HCEC 1CT (cell line): Measurements from ENCODE around the gene MORC2.

Experiments
- DNase-seq: peaks from one replicate; pipeline ENCODE4 v3.0.0-alpha.2; 2017

MORC2 gene

DNA sequence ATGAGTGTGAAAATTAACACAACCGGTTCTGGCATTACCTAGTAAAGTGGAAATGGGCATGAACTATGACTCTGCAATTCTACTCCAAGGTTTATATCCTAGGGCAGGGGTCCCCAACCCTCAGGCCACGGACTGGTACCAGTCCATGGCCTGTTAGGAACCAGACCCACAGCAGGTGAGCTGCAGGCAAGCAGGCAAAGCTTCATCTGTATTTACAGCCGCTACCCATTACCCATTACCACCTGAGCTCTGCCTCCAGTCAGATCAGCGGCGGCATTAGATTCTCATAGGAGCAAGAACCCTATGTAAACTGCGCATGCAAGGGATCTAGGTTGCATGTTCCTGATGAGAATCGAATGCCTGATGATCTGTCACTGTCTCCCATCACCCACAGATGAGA lies 49.8 kb downstream of the MORC2 start:
- no peak for DNase-seq

DNA sequence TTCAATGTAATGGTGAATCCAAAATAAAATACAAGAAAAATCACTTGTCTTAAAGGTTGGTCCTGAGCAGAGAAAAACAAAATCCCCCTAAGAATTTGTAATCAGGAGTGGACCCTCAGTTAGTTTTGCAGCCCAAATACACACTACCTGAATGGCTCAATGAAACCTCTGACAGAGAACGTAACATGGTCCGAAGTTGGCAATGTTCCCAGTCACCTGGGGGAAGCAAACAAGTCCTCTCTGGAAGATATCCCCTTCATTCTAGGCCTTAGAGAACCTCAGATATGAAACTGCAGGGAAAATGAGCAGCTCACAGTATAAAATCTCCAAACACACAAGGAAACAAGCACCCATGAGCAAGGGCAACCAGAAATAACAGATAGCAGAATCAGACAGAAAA lies 58.2 kb downstream of the MORC2 start:
- no peak for DNase-seq

DNA sequence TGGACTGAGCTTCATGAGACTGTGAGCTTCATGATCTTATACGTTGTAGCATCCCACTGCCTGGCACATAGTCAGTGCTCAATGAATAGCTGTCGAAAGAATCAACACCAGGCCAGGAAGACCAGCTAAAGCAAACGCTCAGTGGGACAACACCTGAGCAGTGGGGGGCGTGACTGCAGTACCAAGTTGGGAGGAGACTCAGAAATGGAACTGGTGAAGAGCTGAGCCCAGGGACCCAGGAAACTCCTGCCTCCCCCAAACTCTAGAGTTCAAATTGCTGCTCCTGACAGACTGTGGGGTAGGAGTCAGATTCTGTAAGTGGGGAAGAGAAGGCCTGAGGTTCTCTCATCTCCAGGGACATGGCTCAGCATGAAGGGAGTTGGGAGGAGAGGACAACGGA lies 59.3 kb downstream of the MORC2 start:
- no peak for DNase-seq

DNA sequence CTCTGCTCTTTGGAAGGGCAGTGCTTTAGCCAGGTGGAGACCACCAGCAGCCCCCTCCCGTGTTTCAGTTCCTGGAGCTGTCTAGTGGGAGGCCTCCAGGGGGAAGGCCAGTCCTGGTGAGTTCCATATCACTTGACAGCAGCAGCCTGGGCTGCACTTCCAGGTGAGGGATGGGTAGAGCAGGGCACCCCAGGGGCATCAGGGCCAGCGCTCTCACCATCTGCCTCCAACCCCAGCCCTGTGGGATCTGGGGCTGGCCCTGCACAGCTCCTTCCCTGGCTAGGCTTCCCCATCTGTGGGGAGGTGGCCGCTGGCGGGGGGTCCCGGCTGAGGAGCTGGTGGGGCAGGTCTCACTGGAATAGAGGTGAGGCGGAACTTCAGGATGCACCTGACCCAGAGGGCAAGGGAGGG lies 60.5 kb downstream of the MORC2 start:
- DNase-seq: no peak

DNA sequence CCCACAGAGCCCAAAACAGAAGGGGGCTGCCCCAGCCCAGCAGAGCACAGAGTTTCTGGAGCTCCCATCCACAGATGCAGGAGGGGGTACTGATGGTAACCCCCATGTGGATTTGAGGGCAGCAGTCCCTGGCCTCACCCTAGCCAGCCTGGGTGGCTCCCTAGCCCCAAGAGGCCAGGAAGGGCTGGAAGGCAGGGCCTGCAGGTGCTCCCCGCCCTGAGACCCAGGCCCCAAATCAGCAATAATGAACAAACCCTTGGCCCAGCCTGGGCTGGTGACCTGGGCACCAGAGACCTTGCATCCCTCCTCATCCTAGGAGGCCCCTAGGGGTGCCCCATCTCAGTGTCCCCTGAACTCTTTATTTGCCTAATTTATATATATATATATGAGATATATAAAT lies 61.6 kb downstream of the MORC2 start:
- DNase-seq: no peak

DNA sequence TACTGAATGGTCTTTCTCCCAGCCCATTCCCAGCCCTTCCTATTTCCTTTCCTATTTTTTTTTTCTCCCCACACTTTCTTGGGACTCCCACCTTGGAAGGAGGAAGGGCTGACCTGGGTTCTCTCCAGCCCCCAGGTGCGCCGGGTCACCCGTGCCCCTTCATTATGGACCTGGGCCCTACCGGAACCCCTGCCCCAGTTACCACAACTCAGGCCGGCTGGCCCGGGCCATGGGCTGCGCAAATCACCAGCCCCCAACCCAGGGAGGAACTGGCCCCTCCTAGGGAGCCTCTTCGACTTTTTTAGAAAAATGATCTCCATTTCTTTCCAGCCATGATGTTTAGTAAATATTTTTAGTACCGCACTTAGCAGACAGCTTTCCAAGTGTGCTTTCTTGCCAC lies 62.2 kb downstream of the MORC2 start:
- no peak for DNase-seq

DNA sequence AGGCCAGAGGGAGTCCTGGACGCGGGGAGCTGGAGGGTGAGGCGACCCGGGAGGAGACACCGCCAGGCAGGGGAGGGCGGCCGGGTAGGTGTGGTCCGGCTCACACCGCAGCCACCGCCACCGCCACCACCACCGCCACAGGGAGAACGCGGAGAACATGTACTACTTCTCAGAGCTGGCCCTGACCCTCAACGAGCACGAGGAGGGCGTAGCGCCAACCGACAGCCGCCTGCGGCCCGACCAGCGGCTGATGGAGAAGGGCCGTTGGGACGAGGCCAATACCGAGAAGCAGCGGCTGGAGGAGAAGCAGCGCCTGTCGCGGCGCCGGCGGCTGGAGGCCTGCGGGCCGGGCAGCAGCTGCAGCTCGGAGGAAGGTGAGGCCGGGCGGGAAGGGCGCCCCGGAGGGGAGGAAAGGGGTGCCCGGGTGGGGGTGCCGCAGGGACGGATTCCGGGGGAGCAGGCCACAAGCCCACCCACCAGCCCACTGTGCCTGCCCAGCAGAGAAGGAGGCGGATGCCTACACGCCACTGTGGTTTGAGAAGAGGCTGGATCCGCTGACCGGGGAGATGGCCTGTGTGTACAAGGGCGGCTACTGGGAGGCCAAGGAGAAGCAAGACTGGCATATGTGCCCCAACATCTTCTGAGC lies 62.8 kb downstream of the MORC2 start:
- DNase-seq: no peak

DNA sequence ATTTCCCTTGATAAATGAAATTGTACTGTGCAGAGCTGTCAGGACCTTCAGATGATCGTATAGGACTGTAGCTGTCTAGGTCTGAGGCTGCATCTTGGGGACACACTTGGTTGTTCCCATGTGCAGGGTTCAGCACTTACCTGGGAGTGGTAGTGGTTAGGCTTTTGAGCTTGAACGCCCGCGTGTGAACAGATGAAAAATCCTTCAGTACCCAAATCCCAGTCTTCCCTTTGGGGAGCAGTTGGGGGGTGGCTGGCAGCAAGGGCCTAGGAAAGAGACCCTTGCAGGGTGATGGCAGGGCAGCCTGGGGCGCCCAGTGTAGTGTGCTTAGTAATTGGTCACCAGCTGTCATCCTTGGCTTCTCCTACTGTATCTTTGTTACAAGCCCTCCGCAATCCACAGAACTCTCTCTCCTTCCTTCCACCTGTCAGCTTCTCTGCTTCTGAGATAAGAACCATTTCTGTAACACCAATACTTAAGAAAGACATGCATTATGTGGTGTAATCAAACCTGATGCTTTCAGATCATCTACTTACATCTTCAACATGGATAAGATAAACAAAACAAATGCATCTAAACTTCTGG lies 64.6 kb downstream of the MORC2 start:
- DNase-seq: no peak

DNA sequence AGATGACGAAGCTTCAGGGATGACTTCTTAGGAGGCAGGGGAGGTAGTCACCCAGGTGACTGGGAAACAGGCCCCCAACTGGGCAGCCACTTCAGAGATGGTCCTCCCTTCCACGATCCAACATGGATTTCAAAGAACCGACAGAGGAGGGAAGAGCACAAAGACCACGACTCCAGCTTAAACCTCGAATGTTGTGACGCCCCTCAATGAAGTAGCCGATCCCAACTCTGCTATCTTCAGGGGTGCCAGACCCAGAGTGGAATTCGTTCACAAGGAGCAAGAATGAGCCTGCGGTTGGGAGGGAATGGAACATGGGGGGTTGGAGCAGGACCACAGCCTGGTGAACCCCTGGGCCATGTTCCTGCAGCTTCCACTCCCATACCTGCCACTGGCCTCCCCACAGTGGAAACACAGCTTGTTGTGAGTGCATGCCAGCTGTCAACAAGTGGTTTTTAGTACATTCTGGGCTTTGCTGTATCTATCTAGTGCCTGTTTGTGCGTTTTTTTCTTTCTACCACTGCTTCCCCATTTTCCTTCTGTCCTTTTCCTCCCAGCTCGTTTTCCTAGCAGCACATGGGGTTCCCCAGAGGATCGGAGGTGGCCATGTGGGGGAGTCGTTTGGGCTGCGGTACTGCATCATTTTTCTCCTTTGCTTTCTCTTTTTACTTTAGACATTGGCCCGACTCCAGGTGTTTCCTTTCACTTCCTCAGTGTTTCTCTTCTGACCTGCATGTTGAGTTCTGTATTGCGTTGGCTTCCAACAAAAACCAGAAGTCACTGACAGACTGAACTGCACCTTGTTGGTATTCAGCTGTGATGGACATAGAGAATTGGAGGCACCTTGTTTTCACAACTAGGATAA lies 65.8 kb downstream of the MORC2 start:
- no peak for DNase-seq

DNA sequence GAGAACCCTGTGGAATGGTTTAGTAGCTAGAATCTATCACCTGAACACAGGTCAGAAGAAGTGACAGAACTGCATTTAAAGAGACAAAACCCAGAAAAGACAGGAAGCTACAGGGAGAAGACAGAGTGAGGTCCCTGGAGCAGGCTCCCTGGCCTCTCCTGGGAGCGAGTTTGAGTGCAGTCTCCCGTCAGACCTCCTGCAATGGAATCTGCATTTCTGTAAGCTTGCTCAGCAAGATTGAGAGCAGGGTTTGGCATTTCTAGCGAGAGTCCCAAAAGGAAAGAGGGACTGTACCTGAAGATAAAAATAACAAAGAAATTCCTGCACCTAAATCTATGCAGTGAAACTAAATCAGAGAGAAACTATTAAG lies 74.2 kb downstream of the MORC2 start:
- DNase-seq: no peak

DNA sequence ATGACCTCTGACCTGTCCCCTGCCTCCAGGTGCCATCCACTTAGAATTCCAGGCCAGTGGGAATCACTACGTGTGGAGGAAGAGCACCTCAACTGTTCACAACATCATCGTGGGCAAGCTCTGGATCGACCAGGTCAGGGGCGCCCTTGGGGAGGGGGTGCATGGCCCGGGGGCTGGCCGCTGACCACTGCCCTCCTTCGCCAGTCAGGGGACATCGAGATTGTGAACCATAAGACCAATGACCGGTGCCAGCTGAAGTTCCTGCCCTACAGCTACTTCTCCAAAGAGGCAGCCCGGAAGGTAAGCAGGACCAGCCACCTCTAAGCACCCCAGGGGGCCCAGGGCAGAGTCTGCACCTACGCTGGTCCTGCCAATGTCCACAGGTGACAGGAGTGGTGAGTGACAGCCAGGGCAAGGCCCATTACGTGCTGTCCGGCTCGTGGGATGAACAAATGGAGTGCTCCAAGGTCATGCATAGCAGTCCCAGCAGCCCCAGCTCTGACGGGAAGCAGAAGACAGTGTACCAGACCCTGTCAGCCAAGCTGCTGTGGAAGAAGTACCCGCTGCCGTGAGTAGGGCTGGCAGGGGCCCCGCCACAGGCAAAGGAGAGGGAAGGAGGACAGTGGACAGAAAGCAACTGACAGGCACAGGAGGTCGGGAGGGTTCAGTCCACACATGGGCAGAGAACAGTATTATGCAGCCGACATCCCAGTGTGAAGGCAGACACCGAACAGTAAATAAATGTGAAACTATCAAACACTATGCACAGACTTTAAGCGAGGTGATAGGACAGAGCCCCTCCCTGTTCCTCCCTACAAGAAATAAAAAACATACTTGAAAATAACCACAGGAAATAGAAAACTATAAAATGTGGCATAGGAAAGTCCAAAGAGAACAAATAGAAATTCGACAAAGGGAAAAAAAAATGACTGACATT lies 74.9 kb downstream of the MORC2 start:
- no peak for DNase-seq

DNA sequence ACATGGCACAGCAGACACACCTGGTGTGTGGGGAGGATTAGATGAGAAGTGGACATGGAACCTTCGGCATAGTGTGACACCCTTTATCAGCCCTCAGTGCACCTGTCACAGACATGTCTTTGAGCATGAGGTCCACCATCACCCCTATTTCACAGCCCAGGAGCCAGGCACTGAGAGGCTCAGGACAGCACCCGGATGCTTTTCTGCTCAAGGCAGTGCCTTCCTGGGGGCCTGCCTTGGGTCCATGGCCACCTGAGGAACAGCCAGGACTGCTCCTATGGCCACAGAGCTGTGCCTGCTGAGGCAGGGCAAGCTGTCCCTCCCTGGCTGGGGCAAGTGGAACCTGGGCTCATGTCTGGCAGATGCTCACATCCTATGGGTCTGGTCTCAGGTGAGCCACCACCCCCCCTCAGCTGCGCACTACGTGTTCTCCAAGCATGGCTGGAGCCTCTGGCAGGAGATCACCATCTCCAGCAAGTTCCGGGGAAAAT lies 75.8 kb downstream of the MORC2 start:
- DNase-seq: no peak

DNA sequence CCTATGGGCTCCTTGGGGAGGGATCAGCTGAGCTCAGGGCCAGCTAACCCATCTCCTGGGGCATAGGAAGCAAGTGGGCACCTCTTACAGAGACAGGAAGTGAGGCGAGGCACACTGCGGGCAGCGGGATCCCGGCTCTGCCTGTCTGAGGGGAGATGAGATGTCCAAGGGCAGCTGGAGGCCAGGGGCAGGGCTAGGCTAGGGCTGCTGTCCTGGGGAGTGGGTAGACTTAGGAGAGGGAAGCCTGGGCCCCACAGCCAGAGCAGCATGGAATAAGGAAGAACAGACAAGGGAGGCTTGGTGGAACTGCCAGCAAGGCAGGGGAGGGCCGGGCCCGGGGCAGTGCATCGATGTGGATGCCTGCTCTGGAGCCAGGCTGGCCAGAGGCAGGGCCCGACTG lies 76.3 kb downstream of the MORC2 start:
- DNase-seq: no peak

DNA sequence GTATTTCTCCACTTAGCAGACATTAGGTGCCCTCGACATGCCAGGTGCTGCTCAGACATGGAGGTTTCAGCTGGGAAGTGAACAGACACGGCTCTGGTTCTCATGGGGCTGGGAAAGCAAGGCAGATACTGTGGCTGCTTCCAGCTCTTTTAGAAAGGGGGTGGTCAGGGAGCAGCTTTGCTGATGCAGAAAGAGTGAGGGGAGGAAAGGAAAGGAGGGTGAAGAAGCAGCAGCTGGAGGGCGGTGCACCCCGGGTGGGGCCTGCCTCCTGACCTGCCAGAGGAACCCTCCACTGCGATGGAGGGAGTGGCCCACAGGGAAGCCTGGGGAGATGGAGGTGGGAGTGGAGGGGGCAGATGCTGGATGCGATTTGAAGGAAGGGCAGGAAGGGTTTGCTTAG lies 76.8 kb downstream of the MORC2 start:
- no peak for DNase-seq

DNA sequence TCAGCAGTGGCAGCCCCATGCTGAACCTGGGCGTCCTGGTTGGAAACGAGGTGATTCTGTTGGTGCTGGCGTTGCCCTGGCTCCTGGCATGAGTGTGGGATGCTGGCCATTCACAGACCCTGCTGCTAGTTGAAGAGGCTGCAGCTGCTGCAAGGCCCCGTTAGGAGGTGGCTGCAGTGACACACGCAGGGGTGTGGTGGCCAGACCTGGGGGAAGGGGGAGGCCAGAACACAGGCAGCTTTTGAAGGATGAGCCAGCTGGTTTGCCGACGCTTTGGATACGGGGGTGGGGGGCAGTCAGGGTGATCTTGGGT lies 77.2 kb downstream of the MORC2 start:
- no peak for DNase-seq

DNA sequence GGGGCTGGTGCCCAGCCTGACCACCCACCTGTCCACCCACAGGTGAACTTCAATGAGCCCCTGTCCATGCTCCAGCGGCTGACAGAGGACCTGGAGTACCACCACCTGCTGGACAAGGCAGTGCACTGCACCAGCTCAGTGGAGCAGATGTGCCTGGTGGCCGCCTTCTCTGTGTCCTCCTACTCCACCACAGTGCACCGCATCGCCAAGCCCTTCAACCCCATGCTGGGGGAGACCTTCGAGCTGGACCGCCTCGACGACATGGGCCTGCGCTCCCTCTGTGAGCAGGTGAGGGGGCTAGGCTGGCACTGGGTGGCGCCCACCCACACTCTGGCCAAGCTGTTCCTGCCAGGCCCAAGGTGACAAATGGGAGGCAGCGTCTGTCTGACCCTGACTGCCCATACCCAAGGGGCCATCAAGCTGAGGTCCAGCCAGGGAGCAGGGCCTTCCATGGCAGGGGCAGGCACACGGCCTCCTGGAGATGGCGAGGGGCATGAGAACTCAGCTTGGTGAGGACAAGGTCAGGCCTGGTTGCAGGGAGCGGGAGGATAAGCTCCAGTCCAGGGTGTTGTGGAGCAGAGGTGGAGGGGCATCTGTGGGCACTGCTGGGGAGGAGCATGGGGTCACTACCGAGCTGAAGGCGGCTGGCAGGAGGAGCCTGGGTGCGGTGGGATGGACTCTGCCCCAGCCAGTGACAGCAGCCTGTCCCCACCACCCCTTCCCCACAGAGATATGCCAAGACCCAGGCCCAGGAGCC lies 77.7 kb downstream of the MORC2 start:
- no peak for DNase-seq

DNA sequence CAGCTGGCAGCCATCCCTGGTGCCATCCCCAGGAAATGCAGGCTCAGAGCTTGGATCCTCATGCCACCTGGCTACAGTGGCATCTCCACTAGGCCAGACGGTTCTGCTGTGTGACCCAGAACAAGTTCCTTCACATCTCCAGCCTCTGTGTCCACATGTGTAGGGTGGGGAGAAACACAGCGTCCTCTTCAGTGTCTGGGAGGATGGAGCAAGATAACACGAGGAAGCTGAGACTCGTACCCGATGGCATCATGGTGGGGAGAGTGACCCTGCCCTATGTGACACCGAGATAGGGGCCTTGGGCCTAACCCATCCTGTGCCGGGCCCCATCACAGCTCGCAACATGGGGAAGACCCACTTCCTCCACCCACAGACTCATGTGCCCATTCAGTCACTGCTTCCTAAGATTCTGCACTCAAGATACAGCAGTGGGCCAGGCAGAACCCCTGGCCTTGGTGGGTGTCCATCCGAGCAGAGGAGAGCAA lies 78.5 kb downstream of the MORC2 start:
- no peak for DNase-seq

DNA sequence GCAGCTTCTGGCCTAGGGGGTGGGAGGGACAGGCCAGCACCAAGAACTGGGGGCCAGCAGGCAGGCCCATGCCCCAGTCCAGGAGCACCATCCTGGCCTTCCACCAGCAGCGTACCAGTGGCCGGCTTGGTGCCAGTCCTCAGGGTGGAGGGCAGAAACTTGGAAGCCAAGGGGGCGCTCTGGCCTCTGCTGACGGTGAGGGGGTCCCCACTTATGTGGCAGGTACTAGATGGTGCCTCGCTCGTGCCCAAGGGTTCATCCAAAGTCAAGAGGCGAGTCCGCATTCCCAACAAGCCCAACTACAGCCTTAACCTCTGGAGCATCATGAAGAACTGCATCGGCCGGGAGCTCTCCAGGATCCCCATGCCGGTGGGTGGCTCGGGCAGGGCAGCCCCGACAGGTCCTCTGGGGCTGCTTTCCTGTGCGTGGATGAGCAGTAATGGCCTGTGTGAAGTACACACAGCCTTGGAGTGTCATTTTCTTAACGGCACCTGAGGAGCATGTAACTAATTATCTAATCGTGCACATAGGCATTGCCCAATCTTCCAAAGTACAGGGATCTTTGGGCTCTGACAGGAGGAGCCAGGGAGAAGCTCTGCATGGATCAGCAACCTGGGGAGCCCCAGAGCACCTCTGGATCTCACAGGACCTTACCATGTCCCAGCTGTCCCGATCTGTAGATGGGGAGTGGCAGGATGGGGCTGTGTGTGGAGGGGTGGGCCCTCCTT lies 79.1 kb downstream of the MORC2 start:
- DNase-seq: no peak

DNA sequence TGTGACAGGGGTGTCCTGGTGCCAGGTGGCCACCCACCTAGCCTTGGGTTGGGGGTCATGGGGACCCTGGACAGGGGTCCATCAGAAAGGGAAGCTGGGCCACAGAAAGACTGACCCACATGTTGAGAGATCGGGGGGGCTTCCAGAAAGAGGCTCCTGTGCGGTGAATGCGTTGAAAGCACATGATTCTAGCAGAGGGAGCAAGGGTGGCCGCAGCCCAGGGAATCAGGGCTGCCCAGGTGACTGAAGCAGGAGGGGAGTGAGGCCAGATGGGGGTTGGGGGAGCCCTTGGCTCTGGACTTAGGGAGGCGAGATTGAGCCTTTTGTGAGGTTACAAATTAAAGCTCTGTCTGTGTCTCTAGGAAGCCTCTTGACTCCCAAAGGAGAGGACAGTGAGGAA lies 80.7 kb downstream of the MORC2 start:
- no peak for DNase-seq

DNA sequence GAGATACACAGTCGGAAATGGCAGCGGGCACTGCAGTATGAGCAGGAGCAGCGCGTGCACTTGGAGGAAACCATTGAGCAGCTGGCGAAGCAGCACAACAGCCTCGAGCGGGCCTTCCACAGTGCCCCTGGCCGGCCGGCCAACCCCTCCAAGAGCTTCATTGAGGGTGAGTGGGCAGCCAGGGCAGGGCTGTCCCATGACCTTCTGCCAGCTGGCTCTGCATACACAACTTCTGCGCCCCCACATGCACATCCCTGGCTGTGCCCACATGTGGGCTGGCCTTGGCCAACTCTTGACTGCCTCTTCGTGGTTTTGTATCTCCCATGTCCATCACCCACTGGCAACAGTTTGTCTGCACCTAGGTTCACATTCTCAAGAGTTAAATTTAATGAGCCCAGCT lies 81.1 kb downstream of the MORC2 start:
- no peak for DNase-seq

DNA sequence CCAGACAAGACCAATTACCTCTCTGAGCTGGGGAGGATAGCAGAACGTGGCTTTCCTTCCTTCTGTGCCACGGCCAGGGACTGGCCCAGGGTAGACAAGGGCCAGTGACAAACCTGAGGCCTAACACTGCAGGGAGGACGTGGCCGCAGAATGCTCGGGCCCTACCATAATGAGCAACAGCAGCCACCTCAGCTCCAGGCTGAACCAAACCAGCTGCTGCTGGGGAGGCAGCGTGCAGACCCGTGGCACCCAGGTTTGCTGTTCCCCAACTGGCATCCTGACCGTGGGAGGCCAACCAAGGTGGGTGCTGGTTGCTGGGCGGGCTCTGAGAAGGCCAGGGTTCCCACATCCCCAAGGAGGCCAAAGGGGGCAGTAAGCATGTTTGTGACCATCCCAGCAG lies 83.0 kb downstream of the MORC2 start:
- no peak for DNase-seq

DNA sequence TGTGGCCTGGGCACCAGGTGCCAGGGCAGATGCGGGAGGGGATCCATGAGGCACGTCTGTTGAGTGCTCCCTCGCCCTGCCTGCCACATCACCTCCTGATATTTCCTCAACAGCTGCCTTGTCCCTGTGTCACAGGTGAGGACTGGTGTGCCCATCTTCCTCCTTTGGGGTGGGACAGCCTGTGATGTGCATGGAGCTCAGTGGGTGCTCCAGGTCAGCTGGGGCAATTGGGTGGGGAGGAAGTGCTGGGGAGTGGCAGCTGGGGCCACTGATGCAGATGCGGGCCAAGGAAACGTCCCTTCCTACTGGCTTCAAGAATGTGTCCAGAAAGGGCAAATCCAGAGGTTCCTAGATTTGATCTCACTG lies 83.6 kb downstream of the MORC2 start:
- DNase-seq: no peak
